ENCODE data around the gene HEATR5A.

DNA sequence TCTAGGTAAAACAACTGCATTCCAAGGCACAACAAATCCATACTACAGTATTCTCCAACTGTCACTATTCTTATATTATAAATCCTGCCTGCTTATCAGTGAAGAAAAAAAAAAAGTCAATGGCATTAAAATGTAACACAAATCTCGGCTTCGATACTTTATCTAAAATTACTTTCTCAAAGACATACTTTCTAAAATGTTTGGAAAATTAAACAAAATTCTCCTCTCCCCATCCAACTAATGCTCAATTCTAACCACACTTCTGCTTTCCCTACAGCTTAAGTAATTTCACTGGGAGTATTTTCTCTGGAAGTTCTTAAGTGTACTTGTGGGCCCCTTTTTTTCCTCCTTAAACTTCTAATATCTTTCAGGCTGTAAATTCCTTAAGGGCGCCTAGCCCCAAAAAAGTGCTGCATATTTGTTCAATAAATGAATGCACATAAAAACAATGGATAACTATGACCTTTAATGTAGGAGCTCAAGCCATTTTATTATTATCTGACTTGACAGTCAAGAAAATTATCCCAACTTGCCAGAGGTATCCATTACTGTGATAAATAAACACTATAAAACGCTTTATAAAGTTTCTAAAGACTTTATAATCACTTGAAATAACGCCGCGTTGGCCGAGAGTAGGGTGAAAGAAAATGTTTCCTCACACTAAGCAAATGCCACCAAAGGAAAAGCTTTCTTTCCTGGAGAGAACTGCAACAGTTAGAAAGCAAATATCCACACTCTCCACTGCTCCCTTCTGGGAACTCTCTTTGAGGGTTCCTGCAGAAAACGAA, 977 bp downstream of the HEATR5A start:
- TF ChIP-seq EZH2 (IDR thresholded peaks at IDR 0.05; ENCODE audit: low read depth, unreplicated experiment) (no peak), CTCF (conservative IDR thresholded peaks at IDR 0.05; ENCODE audit: low read depth in 2 of 2) (no peak), POLR2AphosphoS5 (IDR thresholded peaks at IDR 0.05; ENCODE audit: low read depth) (no peak)
- TF ChIP-seq, protein P1, sequence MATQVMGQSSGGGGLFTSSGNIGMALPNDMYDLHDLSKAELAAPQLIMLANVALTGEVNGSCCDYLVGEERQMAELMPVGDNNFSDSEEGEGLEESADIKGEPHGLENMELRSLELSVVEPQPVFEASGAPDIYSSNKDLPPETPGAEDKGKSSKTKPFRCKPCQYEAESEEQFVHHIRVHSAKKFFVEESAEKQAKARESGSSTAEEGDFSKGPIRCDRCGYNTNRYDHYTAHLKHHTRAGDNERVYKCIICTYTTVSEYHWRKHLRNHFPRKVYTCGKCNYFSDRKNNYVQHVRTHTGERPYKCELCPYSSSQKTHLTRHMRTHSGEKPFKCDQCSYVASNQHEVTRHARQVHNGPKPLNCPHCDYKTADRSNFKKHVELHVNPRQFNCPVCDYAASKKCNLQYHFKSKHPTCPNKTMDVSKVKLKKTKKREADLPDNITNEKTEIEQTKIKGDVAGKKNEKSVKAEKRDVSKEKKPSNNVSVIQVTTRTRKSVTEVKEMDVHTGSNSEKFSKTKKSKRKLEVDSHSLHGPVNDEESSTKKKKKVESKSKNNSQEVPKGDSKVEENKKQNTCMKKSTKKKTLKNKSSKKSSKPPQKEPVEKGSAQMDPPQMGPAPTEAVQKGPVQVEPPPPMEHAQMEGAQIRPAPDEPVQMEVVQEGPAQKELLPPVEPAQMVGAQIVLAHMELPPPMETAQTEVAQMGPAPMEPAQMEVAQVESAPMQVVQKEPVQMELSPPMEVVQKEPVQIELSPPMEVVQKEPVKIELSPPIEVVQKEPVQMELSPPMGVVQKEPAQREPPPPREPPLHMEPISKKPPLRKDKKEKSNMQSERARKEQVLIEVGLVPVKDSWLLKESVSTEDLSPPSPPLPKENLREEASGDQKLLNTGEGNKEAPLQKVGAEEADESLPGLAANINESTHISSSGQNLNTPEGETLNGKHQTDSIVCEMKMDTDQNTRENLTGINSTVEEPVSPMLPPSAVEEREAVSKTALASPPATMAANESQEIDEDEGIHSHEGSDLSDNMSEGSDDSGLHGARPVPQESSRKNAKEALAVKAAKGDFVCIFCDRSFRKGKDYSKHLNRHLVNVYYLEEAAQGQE (IDR thresholded peaks at IDR 0.05; ENCODE audit: unreplicated experiment) = no peak
- TF ChIP-seq, protein P2, sequence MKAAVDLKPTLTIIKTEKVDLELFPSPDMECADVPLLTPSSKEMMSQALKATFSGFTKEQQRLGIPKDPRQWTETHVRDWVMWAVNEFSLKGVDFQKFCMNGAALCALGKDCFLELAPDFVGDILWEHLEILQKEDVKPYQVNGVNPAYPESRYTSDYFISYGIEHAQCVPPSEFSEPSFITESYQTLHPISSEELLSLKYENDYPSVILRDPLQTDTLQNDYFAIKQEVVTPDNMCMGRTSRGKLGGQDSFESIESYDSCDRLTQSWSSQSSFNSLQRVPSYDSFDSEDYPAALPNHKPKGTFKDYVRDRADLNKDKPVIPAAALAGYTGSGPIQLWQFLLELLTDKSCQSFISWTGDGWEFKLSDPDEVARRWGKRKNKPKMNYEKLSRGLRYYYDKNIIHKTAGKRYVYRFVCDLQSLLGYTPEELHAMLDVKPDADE (IDR thresholded peaks at IDR 0.05) = no peak

Data from GM23338 (cell line).